HEK293 (cell line): Measurements from ENCODE around the gene TCF7L2.

Source experiments
- CTCF ChIA-PET: fragments of 350-600 bp; formaldehyde crosslinking; extraction: SDS; loops from one replicate; lab custom pipeline; 2021; ENCODE audit warnings: antibody characterized with exemption; lab: Yijun Ruan, JAX
- POLR2A ChIA-PET: fragments of 300-600 bp; formaldehyde crosslinking; extraction: SDS; loops from one replicate; lab custom pipeline; 2020; ENCODE audit warnings: antibody characterized with exemption, inconsistent platforms; lab: Yijun Ruan, JAX
- H3K27ac ChIP-seq: fragments of 200-500 bp; sonication (Bioruptor generic); 2 replicates; pipeline ENCODE4 v1.5.1; 2014; ENCODE audit warnings: low read depth, low read length, control low read depth, inconsistent platforms; ENCODE audit errors: extremely low read depth
- H3K36me3 ChIP-seq, 2 experiments: fragments of 200-500 bp in 1 of 2; sonication (Bioruptor generic) in 1 of 2; 1 replicate in 1 of 2; 2 replicates in 1 of 2; pipeline ENCODE4 v1.5.1; 2014 to 2017; ENCODE audit warnings: inconsistent platforms in 2 of 2, low read length in 2 of 2; ENCODE audit not compliant: control insufficient read depth in 2 of 2, insufficient read depth in 1 of 2
- H3K4me1 ChIP-seq: fragments of 200-500 bp; sonication (Bioruptor generic); 2 replicates; pipeline ENCODE4 v1.5.1; 2014; ENCODE audit warnings: mild to moderate bottlenecking, low read length, inconsistent platforms; ENCODE audit not compliant: control insufficient read depth, insufficient read depth
- H3K4me3 ChIP-seq: 2 replicates; pipeline ENCODE4 v1.5.1; 2011; ENCODE audit warnings: low read depth, mild to moderate bottlenecking, control low read depth, low read length, moderate library complexity
- H3K9me3 ChIP-seq: fragments of 200-500 bp; sonication (Bioruptor generic); 2 replicates; pipeline ENCODE4 v1.5.1; 2014; ENCODE audit warnings: low read depth, low read length, inconsistent platforms; ENCODE audit not compliant: control insufficient read depth, insufficient read depth
- KLF7 ChIP-seq: fragments of 450-650 bp; formaldehyde crosslinking; IDR thresholded peaks from 2 replicates; pipeline ENCODE4 v1.5.1; 2016; ENCODE audit warnings: missing biosample characterization, missing genetic modification characterization, borderline replicate concordance
- MZF1 ChIP-seq: fragments of 450-650 bp; formaldehyde crosslinking; IDR thresholded peaks from 2 replicates; pipeline ENCODE4 v1.5.1; 2017; ENCODE audit warnings: missing biosample characterization, missing genetic modification characterization, borderline replicate concordance
- ZBTB8A ChIP-seq: fragments of 450-650 bp; formaldehyde crosslinking; IDR thresholded peaks from 2 replicates; pipeline ENCODE4 v1.5.1; 2016; ENCODE audit warnings: missing biosample characterization, missing genetic modification characterization
- ZNF133 ChIP-seq: fragments of 450-650 bp; formaldehyde crosslinking; IDR thresholded peaks from 2 replicates; pipeline ENCODE4 v1.5.1; 2016; ENCODE audit warnings: missing biosample characterization, missing genetic modification characterization
- ZNF138 ChIP-seq: fragments of 450-650 bp; formaldehyde crosslinking; IDR thresholded peaks from 2 replicates; pipeline ENCODE4 v1.5.1; 2016; ENCODE audit warnings: missing biosample characterization, missing genetic modification characterization, borderline replicate concordance
- ZNF37A ChIP-seq: fragments of 450-650 bp; IDR thresholded peaks from 2 replicates; pipeline ENCODE4 v1.5.1; 2018; ENCODE audit warnings: missing biosample characterization, missing genetic modification characterization
- ZNF391 ChIP-seq: fragments of 450-650 bp; formaldehyde crosslinking; IDR thresholded peaks from 2 replicates; pipeline ENCODE4 v1.5.1; 2016; ENCODE audit warnings: low read depth, missing biosample characterization, missing genetic modification characterization, borderline replicate concordance
- ZNF473 ChIP-seq: fragments of 450-650 bp; formaldehyde crosslinking; IDR thresholded peaks from 2 replicates; pipeline ENCODE4 v1.5.1; 2017; ENCODE audit warnings: missing biosample characterization, missing genetic modification characterization
- ZNF664 ChIP-seq: fragments of 450-650 bp; formaldehyde crosslinking; IDR thresholded peaks from 2 replicates; pipeline ENCODE4 v1.5.1; 2016; ENCODE audit warnings: missing biosample characterization, missing genetic modification characterization
- ZSCAN16 ChIP-seq: fragments of 450-650 bp; formaldehyde crosslinking; IDR thresholded peaks from 2 replicates; pipeline ENCODE4 v1.5.1; 2016; ENCODE audit warnings: missing biosample characterization, missing genetic modification characterization
- TF ChIP-seq, protein P1 (sequence below): fragments of 450-650 bp; formaldehyde crosslinking; IDR thresholded peaks from 2 replicates; pipeline ENCODE4 v1.5.1; 2016; ENCODE audit warnings: missing biosample characterization, missing genetic modification characterization
- TF ChIP-seq, protein P2 (sequence below): fragments of 450-650 bp; formaldehyde crosslinking; IDR thresholded peaks from 2 replicates; pipeline ENCODE4 v1.5.1; 2016; ENCODE audit warnings: missing biosample characterization, missing genetic modification characterization
- TF ChIP-seq, protein P3 (sequence below): fragments of 450-650 bp; formaldehyde crosslinking; IDR thresholded peaks from 2 replicates; pipeline ENCODE4 v1.5.1; 2017; ENCODE audit warnings: missing biosample characterization, missing genetic modification characterization

The TCF7L2 gene

DNA sequence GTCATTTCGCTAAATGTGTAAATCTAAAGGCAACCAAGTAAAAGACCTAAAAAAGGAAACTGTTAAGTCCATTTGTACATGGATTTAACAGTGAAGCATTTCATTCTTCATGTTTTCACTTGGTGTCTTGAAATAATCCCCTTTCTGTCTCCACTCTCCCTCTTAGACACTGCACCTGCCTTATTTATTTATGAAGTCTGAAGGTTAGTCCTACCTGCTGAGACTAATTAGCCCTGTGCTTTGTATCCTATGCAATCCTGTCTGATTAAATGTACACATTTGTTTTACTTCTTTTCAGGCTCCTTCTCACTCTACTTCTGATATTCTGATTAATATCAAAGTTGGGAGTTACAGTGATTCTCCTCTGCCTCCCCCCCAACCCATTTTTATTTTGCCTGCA is 1.9 kb upstream of the TCF7L2 start:
- no peak overlapping the region for H3K27ac ChIP-seq
- H3K4me1 ChIP-seq = peaks cover 9% of the 10 kb centered on the region
- ChIA-PET CTCF (interaction anchor here (0.5 to 0.7 kb wide), 2 partner anchors 32 to 162 kb away, joined by 3 read pairs; no protein-coding TSS in a partner anchor), POLR2A (no interaction called here)
- H3K9me3 ChIP-seq = no peaks in the 10 kb centered on the region
- no peak overlapping the region for H3K4me3 ChIP-seq
- TF ChIP-seq, protein P1, sequence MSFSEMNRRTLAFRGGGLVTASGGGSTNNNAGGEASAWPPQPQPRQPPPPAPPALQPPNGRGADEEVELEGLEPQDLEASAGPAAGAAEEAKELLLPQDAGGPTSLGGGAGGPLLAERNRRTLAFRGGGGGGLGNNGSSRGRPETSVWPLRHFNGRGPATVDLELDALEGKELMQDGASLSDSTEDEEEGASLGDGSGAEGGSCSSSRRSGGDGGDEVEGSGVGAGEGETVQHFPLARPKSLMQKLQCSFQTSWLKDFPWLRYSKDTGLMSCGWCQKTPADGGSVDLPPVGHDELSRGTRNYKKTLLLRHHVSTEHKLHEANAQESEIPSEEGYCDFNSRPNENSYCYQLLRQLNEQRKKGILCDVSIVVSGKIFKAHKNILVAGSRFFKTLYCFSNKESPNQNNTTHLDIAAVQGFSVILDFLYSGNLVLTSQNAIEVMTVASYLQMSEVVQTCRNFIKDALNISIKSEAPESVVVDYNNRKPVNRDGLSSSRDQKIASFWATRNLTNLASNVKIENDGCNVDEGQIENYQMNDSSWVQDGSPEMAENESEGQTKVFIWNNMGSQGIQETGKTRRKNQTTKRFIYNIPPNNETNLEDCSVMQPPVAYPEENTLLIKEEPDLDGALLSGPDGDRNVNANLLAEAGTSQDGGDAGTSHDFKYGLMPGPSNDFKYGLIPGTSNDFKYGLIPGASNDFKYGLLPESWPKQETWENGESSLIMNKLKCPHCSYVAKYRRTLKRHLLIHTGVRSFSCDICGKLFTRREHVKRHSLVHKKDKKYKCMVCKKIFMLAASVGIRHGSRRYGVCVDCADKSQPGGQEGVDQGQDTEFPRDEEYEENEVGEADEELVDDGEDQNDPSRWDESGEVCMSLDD (tag by site-specific recombination) = no peak
- TF ChIP-seq, protein P2, sequence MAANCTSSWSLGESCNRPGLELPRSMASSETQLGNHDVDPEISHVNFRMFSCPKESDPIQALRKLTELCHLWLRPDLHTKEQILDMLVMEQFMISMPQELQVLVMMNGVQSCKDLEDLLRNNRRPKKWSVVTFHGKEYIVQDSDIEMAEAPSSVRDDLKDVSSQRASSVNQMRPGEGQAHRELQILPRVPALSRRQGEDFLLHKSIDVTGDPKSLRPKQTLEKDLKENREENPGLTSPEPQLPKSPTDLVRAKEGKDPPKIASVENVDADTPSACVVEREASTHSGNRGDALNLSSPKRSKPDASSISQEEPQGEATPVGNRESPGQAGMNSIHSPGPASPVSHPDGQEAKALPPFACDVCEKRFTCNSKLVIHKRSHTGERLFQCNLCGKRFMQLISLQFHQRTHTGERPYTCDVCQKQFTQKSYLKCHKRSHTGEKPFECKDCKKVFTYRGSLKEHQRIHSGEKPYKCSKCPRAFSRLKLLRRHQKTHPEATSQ (tag by site-specific recombination) = no peak
- TF ChIP-seq ZNF138 (tag by site-specific recombination) (no peak), ZNF473 (tag by site-specific recombination) (no peak), ZNF133 (no peak), ZBTB8A (tag by site-specific recombination) (no peak), MZF1 (tag by site-specific recombination) (no peak), ZNF37A (tag by site-specific recombination) (no peak), ZNF664 (tag by site-specific recombination) (no peak), KLF7 (tag by site-specific recombination) (no peak), ZSCAN16 (tag by site-specific recombination) (no peak)
- TF ChIP-seq, protein P3, sequence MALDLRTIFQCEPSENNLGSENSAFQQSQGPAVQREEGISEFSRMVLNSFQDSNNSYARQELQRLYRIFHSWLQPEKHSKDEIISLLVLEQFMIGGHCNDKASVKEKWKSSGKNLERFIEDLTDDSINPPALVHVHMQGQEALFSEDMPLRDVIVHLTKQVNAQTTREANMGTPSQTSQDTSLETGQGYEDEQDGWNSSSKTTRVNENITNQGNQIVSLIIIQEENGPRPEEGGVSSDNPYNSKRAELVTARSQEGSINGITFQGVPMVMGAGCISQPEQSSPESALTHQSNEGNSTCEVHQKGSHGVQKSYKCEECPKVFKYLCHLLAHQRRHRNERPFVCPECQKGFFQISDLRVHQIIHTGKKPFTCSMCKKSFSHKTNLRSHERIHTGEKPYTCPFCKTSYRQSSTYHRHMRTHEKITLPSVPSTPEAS = no peak
- TF ChIP-seq, all 188 proteins: peak for 0
- no peaks in the 10 kb centered on the region for H3K36me3 ChIP-seq

DNA sequence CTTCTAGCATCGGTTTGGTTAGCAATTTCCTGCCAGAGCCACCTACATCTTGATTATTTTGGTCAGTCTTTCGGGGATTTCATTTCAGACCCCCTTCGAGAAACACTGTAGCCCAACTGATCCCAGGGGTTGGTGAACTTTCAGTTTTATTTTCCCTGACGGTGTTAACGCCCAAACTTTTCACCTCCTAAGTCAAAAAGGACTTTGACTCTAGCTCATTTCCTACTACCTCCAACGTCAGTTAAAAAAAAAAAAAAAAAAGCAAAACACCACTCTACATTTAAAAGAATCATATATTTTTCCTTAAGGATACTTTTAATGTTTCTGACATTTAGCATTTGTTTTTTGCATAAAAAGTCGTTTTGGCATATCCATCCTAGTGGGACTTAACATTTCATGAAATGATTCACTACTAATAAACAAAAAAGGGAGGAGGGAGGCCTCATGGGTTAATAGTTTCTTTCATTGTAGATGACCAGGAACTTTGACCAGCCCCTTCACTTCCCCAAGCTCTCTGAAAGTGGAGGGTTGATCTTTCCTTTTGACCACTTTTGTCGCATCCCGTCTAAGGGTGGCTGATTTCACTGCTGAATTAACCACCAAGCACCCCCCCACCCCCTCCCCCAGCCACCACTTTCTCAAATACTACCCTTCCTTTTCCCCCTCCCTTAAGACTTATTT is 764 bp upstream of the TCF7L2 start:
- Histone ChIP-seq H3K36me3 (no peaks in the 10 kb centered on the region), H3K9me3 (no peaks in the 10 kb centered on the region), H3K27ac (peak overlapping the region; percentile 16; the same call in 1 of the 2 replicates), H3K4me3 (peak overlapping the region; percentile 37)
- CTCF ChIA-PET = interaction anchor here (0.7 kb wide), 3 partner anchors 33 to 259 kb away, joined by 3 to 4 read pairs (median 3); no protein-coding TSS in a partner anchor
- TF ChIP-seq, protein P2 (tag by site-specific recombination) = no peak
- TF ChIP-seq ZNF473 (tag by site-specific recombination) (no peak), ZNF391 (tag by site-specific recombination) (no peak)
- TF ChIP-seq, all 188 proteins: peak for 0
- POLR2A ChIA-PET = interaction anchor here (0.7 to 2.2 kb wide), 2 partner anchors 10 to 90 kb away, joined by 3 to 11 read pairs; no protein-coding TSS in a partner anchor
- H3K4me1 ChIP-seq = peaks cover 14% of the 10 kb centered on the region
